WTC11 (cell line): Measurements from ENCODE around the gene CISD3. TPM values are rescaled to one million over a fixed set of nuclear protein-coding genes. Genes with fewer than 3 reads are reported as not detected.

ENCODE experiments used
- ATAC-seq: fragments of 200-7000 bp; cut with Tn5 transposase; 2 replicates; pipeline ENCODE4 v1.10.0; 2021; ENCODE audit warnings: mild to moderate bottlenecking, moderate library complexity
- CTCF ChIA-PET: fragments of 300-600 bp; sonication (Branson Sonifier 250); formaldehyde crosslinking; loops from one replicate; lab custom pipeline; 2021; ENCODE audit warnings: antibody characterized with exemption; lab: Charles Lee
- POLR2A ChIA-PET: fragments of 350-600 bp; sonication (Branson Sonifier 250); formaldehyde crosslinking; loops from one replicate; lab custom pipeline; 2021; ENCODE audit warnings: antibody characterized with exemption; lab: Charles Lee
- DNase-seq: peaks from one replicate; pipeline ENCODE4 v3.0.0; 2021; ENCODE audit warnings: low spot score
- H3K27ac Mint-ChIP-seq: 2 replicates; pipeline ENCODE4 v1.8.0; 2021; ENCODE audit warnings: mixed read lengths
- H3K27me3 Mint-ChIP-seq: 2 replicates; pipeline ENCODE4 v1.8.0; 2021; ENCODE audit warnings: low read depth, mild to moderate bottlenecking, moderate library complexity, mixed read lengths
- H3K36me3 Mint-ChIP-seq: 2 replicates; pipeline ENCODE4 v1.8.0; 2021; ENCODE audit warnings: mixed read lengths
- H3K4me1 Mint-ChIP-seq: 2 replicates; pipeline ENCODE4 v1.8.0; 2022; ENCODE audit warnings: mixed read lengths
- H3K4me3 Mint-ChIP-seq: 2 replicates; pipeline ENCODE4 v1.8.0; 2021; ENCODE audit warnings: mild to moderate bottlenecking, moderate library complexity, mixed read lengths
- H3K9me3 Mint-ChIP-seq: 2 replicates; pipeline ENCODE4 v1.8.0; 2021; ENCODE audit warnings: mixed read lengths
- ARID4B ChIP-seq: sonication (generic); formaldehyde crosslinking; IDR thresholded peaks from 2 replicates; pipeline ENCODE4 v1.8.0; 2023; ENCODE audit warnings: missing genetic modification reagents, mild to moderate bottlenecking, borderline replicate concordance
- ESRRA ChIP-seq: sonication (generic); formaldehyde crosslinking; IDR thresholded peaks from 2 replicates; pipeline ENCODE4 v1.8.1; 2022; ENCODE audit warnings: mild to moderate bottlenecking, missing genetic modification reagents, borderline replicate concordance
- ETV6 ChIP-seq: sonication (generic); formaldehyde crosslinking; IDR thresholded peaks from 2 replicates; pipeline ENCODE4 v1.8.1; 2022; ENCODE audit warnings: mild to moderate bottlenecking, missing genetic modification reagents
- HMGA2 ChIP-seq: fragments of 250-450 bp; sonication (Bioruptor Pico); IDR thresholded peaks from 2 replicates; pipeline ENCODE4 v1.4.0; 2021; ENCODE audit warnings: mild to moderate bottlenecking, moderate library complexity
- JAZF1 ChIP-seq: fragments of 250-450 bp; sonication (Bioruptor Pico); IDR thresholded peaks from 2 replicates; pipeline ENCODE4 v1.9.0; 2021; ENCODE audit warnings: moderate library complexity, mild to moderate bottlenecking, inconsistent platforms
- MAX ChIP-seq: sonication (generic); formaldehyde crosslinking; IDR thresholded peaks from 2 replicates; pipeline ENCODE4 v1.8.0; 2022; ENCODE audit warnings: mild to moderate bottlenecking, missing genetic modification reagents
- MYBL2 ChIP-seq: sonication (generic); formaldehyde crosslinking; IDR thresholded peaks from 2 replicates; pipeline ENCODE4 v1.8.1; 2023; ENCODE audit warnings: mild to moderate bottlenecking, moderate library complexity, missing genetic modification reagents
- NR1H2 ChIP-seq: sonication (generic); formaldehyde crosslinking; IDR thresholded peaks from 2 replicates; pipeline ENCODE4 v1.9.0; 2021; ENCODE audit warnings: mild to moderate bottlenecking, moderate library complexity, missing genetic modification reagents
- NR2C2 ChIP-seq: sonication (generic); formaldehyde crosslinking; IDR thresholded peaks from 2 replicates; pipeline ENCODE4 v1.8.0; 2022; ENCODE audit warnings: mild to moderate bottlenecking, missing genetic modification reagents
- NR3C1 ChIP-seq: sonication (generic); formaldehyde crosslinking; conservative IDR thresholded peaks from 2 replicates; pipeline ENCODE4 v1.8.1; 2023; ENCODE audit warnings: low read depth, mild to moderate bottlenecking, missing genetic modification reagents
- PREB ChIP-seq: sonication (generic); formaldehyde crosslinking; IDR thresholded peaks from 2 replicates; pipeline ENCODE4 v1.8.1; 2022; ENCODE audit warnings: mild to moderate bottlenecking, missing genetic modification reagents, moderate library complexity, borderline replicate concordance
- SMAD4 ChIP-seq: sonication (generic); formaldehyde crosslinking; IDR thresholded peaks from 2 replicates; pipeline ENCODE4 v1.8.0; 2022; ENCODE audit warnings: mild to moderate bottlenecking, missing genetic modification reagents
- SOX15 ChIP-seq: fragments of 250-450 bp; sonication (Bioruptor Pico); IDR thresholded peaks from 2 replicates; pipeline ENCODE4 v1.9.0; 2021; ENCODE audit warnings: mild to moderate bottlenecking
- TEAD4 ChIP-seq: sonication (generic); formaldehyde crosslinking; IDR thresholded peaks from 2 replicates; pipeline ENCODE4 v1.8.0; 2022; ENCODE audit warnings: mild to moderate bottlenecking, missing genetic modification reagents
- USF1 ChIP-seq: sonication (generic); formaldehyde crosslinking; IDR thresholded peaks from 2 replicates; pipeline ENCODE4 v1.8.0; 2022; ENCODE audit warnings: mild to moderate bottlenecking, missing genetic modification reagents
- ZMAT4 ChIP-seq: fragments of 250-450 bp; sonication (Bioruptor Pico); IDR thresholded peaks from 2 replicates; pipeline ENCODE4 v1.9.0; 2021; ENCODE audit warnings: mild to moderate bottlenecking
- ZNF138 ChIP-seq: sonication (generic); formaldehyde crosslinking; conservative IDR thresholded peaks from 2 replicates; pipeline ENCODE4 v1.8.1; 2022; ENCODE audit warnings: mild to moderate bottlenecking, moderate library complexity, missing genetic modification reagents
- ZNF396 ChIP-seq: fragments of 250-450 bp; sonication (Bioruptor Pico); IDR thresholded peaks from 2 replicates; pipeline ENCODE4 v1.8.0; 2021; ENCODE audit warnings: mild to moderate bottlenecking, moderate library complexity, borderline replicate concordance
- ZNF423 ChIP-seq: fragments of 250-450 bp; sonication (Bioruptor Pico); IDR thresholded peaks from 2 replicates; pipeline ENCODE4 v2.1.2; 2022; ENCODE audit warnings: mild to moderate bottlenecking, moderate library complexity
- ZNF425 ChIP-seq: fragments of 250-450 bp; sonication (Bioruptor Pico); conservative IDR thresholded peaks from 2 replicates; pipeline ENCODE4 v1.9.0; 2021; ENCODE audit warnings: mild to moderate bottlenecking
- total RNA-seq: library from RNA; stranded (reverse); gene quantifications from 3 replicates; pipeline ENCODE4 v1.2.3, GENCODE V29; 2021
- TF ChIP-seq, protein P1 (sequence below): sonication (generic); formaldehyde crosslinking; IDR thresholded peaks from 2 replicates; pipeline ENCODE4 v1.8.0; 2022; ENCODE audit warnings: mild to moderate bottlenecking, missing genetic modification reagents
- TF ChIP-seq, protein P2 (sequence below): sonication (generic); formaldehyde crosslinking; conservative IDR thresholded peaks from 2 replicates; pipeline ENCODE4 v1.8.1; 2023; ENCODE audit warnings: mild to moderate bottlenecking, low read depth, missing genetic modification reagents, moderate library complexity

CISD3 gene
- total RNA-seq, 1 experiment from 2014 or later = 12.1 TPM

DNA sequence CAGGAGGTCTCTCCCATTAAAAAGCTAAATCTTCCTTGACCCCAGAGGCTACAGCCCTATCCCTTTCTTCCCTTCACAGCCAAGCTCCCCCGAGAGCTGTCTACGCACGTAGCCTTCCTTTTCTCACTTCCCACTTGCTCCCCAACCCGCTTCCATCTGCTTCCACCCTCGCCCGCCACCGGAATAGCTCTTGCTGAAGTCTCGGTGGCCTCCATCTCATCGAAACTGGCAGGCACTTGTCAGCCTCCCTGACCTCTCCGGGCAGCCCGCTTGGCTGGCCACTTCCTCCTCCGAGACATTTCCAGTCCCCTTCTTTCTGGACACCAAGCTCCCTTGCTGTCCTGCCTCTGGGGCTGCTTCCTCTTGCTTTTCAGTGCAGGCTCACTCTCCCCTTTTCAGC lies 44.6 kb upstream of the CISD3 start:
- Mint-ChIP-seq H3K4me1 (peaks cover 6% of the 10 kb centered on the region), H3K4me3 (no peak overlapping the region), H3K27ac (no peak overlapping the region), H3K27me3 (peaks cover 15% of the 10 kb centered on the region), H3K9me3 (no peaks in the 10 kb centered on the region), H3K36me3 (no peaks in the 10 kb centered on the region)
- CTCF ChIA-PET = interaction anchor here (1.3 to 1.6 kb wide), 3 partner anchors 18 to 128 kb away, joined by 3 to 6 read pairs (median 4); no protein-coding TSS in a partner anchor
- DNase-seq (no peak), ATAC-seq (no peak)
- POLR2A ChIA-PET = no interaction called here
- no peak for TF ChIP-seq ESRRA (CRISPR knock-in tag)
- no peak for TF ChIP-seq NR3C1 (CRISPR knock-in tag)
- TF ChIP-seq ZNF425 (CRISPR knock-in tag) = no peak
- TF ChIP-seq USF1 (CRISPR knock-in tag) = no peak
- no peak for TF ChIP-seq ARID4B
- TF ChIP-seq ETV6 = no peak
- TF ChIP-seq, protein P1, sequence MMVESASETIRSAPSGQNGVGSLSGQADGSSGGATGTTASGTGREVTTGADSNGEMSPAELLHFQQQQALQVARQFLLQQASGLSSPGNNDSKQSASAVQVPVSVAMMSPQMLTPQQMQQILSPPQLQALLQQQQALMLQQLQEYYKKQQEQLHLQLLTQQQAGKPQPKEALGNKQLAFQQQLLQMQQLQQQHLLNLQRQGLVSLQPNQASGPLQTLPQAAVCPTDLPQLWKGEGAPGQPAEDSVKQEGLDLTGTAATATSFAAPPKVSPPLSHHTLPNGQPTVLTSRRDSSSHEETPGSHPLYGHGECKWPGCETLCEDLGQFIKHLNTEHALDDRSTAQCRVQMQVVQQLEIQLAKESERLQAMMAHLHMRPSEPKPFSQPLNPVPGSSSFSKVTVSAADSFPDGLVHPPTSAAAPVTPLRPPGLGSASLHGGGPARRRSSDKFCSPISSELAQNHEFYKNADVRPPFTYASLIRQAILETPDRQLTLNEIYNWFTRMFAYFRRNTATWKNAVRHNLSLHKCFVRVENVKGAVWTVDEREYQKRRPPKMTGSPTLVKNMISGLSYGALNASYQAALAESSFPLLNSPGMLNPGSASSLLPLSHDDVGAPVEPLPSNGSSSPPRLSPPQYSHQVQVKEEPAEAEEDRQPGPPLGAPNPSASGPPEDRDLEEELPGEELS (CRISPR knock-in tag) = no peak
- TF ChIP-seq ZNF138 (CRISPR knock-in tag) = no peak
- TF ChIP-seq MAX (CRISPR knock-in tag) = no peak
- TF ChIP-seq ZNF423 (CRISPR knock-in tag) = no peak
- TF ChIP-seq NR2C2 (CRISPR knock-in tag) = no peak
- no peak for TF ChIP-seq MYBL2 (CRISPR knock-in tag)
- TF ChIP-seq JAZF1 = no peak
- TF ChIP-seq SOX15 = no peak
- no peak for TF ChIP-seq HMGA2 (CRISPR knock-in tag)
- no peak for TF ChIP-seq ZMAT4 (CRISPR knock-in tag)

- Mint-ChIP-seq H3K36me3 (no peaks in the 10 kb centered on the region), H3K4me3 (no peak overlapping the region), H3K27ac (no peak overlapping the region), H3K9me3 (no peaks in the 10 kb centered on the region), H3K27me3 (peaks cover 17% of the 10 kb centered on the region), H3K4me1 (peaks cover 8% of the 10 kb centered on the region)
- ChIA-PET CTCF (interaction anchor here (0.6 to 1.9 kb wide), 9 partner anchors 9 to 179 kb away, joined by 3 to 10 read pairs (median 5); partner anchors contain the start of genes CISD3 and MLLT6), POLR2A (no interaction called here)
- no peak for DNase-seq
- ATAC-seq = no peak
- TF ChIP-seq NR3C1 (CRISPR knock-in tag) (no peak), ZNF396 (CRISPR knock-in tag) (no peak), NR1H2 (CRISPR knock-in tag) (no peak), PREB (no peak), SMAD4 (no peak), TEAD4 (CRISPR knock-in tag) (no peak), MAX (CRISPR knock-in tag) (no peak)
- TF ChIP-seq, protein P2, sequence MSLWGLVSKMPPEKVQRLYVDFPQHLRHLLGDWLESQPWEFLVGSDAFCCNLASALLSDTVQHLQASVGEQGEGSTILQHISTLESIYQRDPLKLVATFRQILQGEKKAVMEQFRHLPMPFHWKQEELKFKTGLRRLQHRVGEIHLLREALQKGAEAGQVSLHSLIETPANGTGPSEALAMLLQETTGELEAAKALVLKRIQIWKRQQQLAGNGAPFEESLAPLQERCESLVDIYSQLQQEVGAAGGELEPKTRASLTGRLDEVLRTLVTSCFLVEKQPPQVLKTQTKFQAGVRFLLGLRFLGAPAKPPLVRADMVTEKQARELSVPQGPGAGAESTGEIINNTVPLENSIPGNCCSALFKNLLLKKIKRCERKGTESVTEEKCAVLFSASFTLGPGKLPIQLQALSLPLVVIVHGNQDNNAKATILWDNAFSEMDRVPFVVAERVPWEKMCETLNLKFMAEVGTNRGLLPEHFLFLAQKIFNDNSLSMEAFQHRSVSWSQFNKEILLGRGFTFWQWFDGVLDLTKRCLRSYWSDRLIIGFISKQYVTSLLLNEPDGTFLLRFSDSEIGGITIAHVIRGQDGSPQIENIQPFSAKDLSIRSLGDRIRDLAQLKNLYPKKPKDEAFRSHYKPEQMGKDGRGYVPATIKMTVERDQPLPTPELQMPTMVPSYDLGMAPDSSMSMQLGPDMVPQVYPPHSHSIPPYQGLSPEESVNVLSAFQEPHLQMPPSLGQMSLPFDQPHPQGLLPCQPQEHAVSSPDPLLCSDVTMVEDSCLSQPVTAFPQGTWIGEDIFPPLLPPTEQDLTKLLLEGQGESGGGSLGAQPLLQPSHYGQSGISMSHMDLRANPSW = no peak
These were observed 42.9 kb upstream of the CISD3 start for GRCh38 chr17:38687286-38687685.
